Stimulated activated CD8-positive, alpha-beta memory T cell treated with anti-CD3 and anti-CD28 coated beads, Interleukin-7, amount 100 ng/mL, for 48 hours (primary cell): ENCODE measurements around the gene RAB11FIP4.

Source experiments
- DNase-seq, 2 donors: peaks; one replicate each; pipeline ENCODE4 v3.0.0-alpha.2; 2020; ENCODE audit warnings: low read depth in 1 of 2; ENCODE audit errors: extremely low read depth in 1 of 2

The RAB11FIP4 gene

GRCh38 chr17:31540602-31541307 is 149.3 kb downstream of the RAB11FIP4 start:
- DNase-seq, result no peak

GRCh38 chr17:31541559-31541958 is 150.1 kb downstream of the RAB11FIP4 start:
- DNase-seq, result no peak

- DNase-seq, result no peak
Measured at GRCh38 chr17:31544186-31544585, 152.7 kb downstream of the RAB11FIP4 start.

DNA sequence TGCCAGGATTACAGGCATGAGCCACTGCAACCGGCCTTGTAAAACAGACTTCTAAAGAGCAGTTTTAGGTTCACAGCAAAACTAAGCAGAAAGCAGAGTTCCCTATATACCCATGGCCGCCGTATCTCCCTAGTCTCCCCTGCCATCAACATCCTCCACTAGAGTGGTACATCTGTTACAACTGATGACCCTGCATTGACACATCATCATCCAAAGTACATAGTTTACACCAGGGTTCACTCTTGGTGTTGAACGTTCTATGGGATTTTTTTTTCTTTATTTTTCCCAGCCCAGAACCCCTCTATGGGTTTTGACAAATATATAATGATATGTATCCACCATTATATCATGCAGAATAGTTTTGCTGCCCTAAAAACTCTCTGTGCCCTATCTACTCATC is 155.2 kb downstream of the RAB11FIP4 start:
- no peak for DNase-seq

DNA sequence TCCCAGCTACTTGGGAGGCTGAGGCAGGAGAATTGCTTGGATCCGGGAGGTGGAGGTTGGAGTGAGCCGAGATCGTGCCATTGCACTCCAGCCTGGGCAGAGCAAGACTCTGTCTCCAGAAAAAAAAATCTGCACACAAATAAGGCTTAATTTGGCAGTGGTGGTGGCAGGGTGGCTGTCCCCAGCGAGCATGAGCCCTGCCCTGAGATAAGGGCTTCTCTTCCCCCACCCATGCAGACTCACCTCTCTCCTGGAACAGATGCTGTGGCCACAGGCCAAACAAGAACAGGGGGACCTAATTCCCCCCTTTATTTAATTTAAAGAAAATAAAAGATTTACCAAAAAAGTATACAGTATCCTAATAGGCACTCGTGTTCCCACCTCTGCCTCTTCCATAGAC is 157.2 kb downstream of the RAB11FIP4 start:
- no peak for DNase-seq

DNA sequence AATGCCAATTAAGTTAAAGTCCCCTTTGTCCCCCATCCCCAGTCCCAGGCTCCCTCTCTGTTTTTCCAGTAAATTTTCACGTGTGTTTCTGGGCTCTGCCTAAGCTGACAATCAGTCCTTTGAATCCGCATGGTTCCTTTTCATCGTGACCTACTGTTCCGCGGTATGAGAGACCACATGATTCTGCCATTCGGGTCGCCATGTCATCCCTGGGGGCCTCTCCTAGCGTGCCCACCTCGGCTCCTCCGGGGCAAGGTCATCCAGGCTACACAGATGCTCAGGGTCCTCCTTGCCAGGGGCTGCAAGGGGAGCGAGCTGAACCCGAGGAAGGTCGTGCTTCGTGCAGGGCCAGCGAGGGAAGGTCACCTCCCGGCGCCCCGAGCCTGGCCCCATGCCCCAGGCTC is 157.6 kb downstream of the RAB11FIP4 start:
- DNase-seq, result peak in 1 of 2 donors; percentile 15

- DNase-seq, result peak; percentile 84 to 90
Measured at GRCh38 chr17:31549525-31550388, 158.3 kb downstream of the RAB11FIP4 start.

- DNase-seq, result no peak
Measured at GRCh38 chr17:31550389-31551056, 159.0 kb downstream of the RAB11FIP4 start.

GRCh38 chr17:31552568-31552967 is 161.1 kb downstream of the RAB11FIP4 start:
- no peak for DNase-seq

- no peak for DNase-seq
Measured at GRCh38 chr17:31553506-31553905, 162.0 kb downstream of the RAB11FIP4 start.

GRCh38 chr17:31554930-31555329 is 163.5 kb downstream of the RAB11FIP4 start:
- DNase-seq, result no peak

DNA sequence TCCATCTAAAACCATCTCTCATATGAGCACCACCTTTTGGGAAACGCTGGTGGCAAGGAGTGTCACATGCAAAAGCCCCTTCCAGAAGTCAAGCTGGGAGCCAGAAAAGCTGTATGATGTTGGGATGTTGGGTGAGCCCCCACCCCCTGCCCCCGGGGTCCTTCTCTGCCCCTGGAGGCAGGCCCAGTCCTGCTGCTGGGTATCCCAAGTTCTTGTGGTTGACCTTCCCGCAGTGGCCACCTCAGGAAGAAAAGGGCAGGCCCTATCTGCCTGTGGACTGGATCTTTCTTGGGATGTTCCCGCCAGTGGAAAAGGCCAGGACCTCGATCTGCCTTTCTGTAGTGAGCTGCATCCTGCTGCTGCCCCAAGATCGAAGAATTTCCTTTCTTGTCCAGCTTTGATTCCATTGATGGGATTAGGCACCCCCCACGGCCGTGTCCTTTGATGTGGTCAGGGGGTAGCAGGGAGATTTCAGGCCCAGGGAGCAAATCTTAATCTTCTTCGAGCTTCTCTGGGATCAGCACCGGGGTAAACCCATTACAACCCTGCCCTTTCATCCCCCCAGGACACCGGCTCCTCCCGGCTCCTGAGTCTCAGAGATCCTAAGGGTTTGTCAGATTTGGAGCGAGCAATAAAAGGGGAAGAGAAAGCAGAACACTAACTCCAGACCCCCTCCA is 165.6 kb downstream of the RAB11FIP4 start:
- no peak for DNase-seq

DNA sequence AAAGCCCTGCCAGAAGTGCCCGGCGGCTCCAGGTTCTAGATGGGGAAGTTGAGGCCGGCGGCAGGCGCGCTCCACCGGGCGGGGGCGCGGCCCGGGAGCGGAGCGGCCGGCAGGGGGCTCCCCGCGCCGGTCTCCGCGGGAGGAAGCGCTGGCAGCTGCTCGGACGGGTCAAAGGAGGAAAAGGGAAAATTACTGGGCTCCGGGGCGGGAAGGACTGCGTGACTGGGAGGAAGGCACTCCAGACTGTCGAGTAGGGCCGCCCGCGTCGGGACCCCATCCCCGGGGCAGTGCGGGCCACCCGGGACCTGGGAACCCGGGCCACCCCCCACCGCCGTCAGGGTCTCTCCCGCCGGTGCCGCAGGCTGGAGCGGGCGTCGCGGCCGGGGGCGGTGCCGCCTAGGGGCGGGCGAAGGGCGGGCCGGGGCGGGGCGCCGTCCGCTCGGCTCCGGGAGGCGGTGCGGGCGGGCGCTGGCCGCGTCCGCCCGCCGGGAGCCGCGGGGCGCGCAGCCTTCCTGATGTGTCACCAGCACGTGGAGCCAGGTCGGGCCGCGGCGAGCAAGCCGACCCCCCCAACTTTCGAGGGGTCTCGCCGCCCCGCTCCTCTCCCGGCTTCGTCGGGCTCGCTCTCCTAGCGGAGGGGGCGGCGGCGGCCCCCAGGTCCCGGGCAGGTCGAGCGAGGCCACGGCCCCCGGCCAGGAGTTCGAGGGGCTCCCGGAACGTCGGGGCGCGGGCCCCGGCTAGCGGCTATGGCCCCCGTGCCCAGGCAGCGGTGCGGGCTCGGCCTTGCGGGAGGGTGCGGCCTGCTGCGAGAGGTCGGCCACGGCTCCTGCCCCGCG is 167.5 kb downstream of the RAB11FIP4 start:
- DNase-seq, result peak; percentile 30 to 47

GRCh38 chr17:31559584-31560501 is 168.4 kb downstream of the RAB11FIP4 start:
- DNase-seq, result no peak

DNA sequence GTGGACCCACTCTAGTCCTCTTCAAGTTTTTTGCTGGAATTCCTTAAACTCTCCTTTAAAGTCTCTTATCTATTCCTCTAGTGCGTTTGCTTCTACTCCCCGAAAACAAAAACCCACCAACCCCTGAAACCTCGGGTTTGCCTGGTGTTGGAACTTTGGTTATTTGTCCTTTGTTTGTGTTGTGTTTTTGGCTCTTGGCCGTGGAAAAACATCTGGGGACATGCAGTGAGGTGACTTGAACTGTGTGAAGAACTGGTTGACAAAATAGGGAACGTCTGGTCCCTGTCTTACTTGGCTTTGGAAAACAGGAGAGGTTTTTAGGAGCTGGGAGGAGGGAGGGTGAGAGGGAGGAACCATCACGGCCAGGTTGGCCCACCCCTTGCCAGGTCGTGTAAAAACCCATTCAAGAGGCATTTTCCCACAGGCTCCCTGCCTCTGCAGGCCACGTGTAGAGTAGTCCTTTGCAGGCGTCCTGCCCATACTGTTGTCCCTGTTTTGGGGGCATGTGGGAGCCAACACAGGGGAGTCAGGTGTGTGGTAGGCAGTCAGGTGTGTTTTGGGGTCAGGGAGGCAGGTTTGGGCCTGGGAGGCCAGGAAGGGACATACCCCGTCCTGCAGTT is 169.3 kb downstream of the RAB11FIP4 start:
- DNase-seq, result no peak

- no peak for DNase-seq
Measured at GRCh38 chr17:31561469-31562375, 170.2 kb downstream of the RAB11FIP4 start.

DNA sequence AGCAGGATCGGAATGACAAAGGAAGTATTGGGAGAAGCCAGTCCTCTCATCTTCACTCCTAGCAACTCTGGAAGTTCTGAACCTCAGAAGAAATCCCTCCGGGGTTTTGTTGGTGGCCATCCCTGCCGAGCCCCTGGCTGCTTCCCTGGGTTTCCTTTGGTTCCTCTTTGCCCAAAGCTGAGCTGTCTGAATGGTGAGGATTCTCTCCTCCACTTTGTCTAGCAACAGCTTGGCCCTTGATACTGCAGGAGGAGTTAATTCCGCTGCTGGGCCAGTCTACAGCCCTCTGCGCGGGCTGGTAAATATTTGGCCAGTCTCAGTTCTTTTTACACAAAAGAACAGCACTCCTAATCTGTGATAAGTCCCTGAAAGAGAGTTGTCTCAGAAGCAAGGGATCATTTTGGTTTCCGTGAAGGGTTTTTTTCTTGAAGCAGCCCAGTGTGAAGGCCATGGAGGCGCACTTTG is 170.9 kb downstream of the RAB11FIP4 start:
- no peak for DNase-seq
